GM04504 (cell line): ENCODE measurements around the gene UST.
A peak's percentile ranks its signal among the peaks of the same experiment; 100 is the strongest.
"Not testable (repeated sequence)": the region's sequence is repeated elsewhere in the genome, so short reads cannot be mapped to it uniquely, and the experiment has no call there.

Experiments used
- DNase-seq: peaks from one replicate; pipeline ENCODE4 v3.0.0-alpha.2; 2012; ENCODE audit warnings: low read depth

The UST gene

DNA sequence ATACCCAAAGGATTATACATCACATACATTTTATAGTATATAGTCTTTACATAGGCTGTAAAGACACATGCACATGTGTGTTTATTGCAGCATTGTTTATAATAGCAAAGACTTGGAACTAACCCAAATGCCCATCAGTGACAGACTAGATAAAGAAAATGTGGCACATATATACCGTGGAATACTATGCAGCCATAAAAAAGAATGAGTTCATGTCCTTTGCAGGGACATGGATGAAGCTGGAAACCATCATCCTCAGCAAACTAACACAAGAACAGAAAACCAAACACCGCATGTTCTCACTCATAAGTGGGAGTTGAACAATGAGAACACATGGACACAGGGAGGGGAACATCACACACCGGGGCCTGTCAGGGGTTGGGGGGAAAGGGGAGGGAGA is 231.5 kb downstream of the UST start:
- not testable (repeated sequence) for DNase-seq

DNA sequence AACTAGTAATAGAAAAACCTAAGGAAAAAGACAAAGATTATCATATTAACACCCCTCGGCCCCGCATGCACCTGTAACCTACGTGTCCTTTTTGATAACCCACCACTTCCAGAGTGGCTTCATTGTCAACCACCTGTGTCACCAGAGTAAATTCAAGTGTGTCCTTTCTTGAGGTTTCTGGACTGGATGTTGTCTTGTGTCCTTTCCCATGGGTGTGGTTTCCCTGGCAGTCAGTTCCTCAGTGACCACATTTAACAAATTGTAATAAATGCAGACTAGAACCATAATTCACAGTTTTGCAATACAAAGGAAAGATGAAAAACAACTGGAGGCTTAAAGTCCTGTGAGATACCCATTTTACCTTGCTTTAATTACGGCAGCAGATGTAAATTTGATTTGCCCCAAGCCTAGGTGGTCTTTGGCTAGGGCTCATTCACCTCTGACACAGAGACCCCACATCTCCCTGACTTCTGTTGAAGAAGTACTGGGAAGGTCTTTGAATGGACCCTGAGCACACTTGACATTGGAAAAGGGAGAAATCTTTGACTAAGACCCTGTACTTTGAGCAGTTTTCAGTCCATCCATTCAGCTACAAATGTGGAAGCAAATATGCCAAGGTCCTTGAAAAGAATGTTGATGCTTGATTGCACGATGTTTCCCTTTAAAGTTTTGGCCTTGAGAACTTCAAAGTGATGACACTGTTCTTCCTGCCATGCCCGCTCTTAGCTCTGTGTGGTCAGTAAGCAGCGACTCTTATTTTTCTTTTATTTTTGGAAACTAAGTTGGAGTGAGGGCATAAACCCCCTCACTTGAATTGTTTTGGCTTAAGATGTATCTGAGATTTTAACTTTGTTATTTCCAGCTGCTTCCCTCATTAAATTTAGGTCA is 232.4 kb downstream of the UST start:
- no peak for DNase-seq

DNA sequence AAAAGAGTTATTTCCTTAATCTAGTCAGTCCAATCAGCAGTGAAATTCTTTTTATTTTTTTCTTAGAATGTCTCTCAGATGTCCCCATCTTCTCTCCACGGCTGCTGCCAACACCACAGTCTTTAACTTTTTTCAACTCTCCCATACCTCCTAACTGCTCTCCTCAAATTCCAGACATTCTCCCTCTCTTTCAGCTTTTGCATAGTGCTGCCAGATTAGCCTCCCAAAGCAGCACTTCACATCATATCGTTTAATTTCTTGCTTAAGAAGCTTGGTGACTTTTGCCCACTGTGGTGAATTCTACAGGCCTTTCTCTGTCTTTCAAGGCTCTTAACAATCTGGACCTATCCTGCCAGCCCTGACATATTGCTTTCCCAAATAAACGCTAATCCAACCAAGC is 233.4 kb downstream of the UST start:
- DNase-seq: no peak

DNA sequence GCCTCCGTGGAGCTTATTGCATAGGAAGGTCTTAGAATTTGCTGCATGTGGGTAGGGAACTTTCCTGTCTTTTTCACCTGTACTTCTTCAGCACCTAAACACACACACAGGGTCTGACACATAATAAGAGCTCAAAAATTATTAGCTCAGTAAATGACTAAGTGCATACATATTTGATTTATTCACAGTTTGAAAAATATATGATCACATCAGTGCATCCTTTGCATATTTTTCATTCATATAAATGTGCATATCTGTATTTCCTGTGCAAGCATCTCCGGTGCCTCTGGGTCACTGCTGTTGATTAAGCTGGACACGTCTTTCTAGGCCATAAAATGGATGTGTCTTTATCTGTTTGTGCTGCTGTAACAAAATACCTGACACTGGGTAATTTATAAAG is 234.7 kb downstream of the UST start:
- DNase-seq: no peak

DNA sequence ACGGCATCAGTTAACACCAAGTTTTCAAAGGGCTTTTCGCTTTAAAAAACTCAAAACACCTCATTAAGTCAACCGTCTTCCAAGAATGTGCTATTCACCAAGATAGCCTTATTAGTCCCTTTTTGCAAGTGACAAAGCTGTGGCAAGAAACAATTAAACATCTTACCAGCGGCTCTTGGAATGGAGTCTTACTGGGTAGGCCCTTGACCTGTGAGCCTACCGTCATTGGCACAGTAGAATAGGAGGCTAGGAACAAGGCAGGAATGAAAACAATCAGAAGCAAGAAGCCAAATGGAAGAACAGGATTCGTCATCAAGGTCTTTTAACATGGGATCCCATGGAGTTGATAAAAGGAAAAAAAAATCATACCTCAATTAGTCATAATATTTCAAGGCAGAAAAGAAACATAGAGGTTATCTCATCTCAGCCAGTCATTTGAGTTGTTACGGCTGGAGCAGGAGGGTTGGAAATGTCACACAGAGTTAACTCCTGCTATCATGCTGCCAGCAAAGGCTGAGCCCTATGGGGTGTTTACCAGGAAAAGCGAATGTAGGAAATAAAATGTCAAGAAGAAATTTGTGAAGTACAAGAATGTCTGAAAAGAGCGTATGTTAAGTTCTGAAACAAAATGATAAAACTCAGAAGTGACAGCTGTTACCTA is 236.4 kb downstream of the UST start:
- DNase-seq: no peak

DNA sequence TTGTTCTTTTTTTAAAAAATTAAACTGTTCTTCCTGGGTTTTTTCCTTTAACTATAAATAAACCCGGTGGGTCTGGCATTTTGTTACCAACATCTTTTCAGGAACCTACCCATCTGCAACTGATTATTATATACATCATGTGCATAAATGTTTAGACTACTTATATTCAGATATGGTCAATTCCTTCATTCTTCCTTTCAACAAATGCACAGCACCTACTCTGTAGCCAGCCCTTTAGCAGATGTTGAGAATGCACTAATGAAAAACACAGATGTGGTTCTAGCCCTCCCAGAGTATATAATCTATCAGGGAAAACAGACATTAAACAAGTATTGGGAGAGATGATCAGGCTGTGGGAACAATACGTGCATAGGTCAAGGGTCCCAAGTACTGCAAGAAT is 237.1 kb downstream of the UST start:
- DNase-seq: no peak

DNA sequence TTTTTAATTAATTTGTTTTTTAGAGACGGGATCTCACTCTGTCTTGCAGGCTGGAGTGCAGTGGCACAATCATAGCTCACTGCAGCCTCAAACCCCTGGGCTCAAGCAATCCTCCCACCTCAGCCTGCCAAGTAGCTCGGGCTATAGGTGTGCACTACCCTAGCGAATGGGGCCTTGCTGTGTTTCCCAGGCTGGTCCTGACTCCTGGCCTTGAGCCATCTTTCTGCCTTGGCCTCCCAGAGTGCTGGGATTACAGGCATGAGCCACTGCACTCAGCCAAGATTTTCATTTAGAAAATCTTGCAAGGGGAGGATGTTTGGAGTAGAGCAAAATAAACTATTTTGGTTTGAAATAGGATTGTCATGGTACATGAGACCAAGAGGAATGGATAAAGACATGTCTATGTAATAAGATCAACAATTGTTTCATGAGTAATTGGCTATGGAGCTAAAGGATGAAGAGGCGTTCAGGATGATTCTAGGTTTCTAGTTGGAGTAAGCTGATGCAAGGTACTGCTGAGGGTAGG is 237.8 kb downstream of the UST start:
- DNase-seq: no peak

DNA sequence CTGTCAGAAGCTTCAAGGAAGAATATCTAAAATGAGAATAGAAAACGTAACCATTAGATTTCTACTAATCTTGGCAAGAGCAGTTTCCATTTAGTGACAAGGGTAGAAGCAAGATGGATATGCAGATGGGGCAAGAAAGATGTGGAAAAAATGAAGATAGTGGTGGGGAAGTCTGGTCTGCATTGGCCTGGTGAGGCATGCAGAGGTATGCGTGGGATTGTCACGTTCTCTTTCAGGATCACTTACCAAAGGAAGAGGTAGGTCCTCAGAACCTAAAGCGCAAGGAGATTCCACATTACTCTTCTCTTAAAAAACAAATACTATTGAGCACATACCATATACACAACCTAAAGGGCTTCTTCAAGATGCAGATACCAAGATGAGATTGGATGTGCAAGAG is 238.7 kb downstream of the UST start:
- DNase-seq: no peak

DNA sequence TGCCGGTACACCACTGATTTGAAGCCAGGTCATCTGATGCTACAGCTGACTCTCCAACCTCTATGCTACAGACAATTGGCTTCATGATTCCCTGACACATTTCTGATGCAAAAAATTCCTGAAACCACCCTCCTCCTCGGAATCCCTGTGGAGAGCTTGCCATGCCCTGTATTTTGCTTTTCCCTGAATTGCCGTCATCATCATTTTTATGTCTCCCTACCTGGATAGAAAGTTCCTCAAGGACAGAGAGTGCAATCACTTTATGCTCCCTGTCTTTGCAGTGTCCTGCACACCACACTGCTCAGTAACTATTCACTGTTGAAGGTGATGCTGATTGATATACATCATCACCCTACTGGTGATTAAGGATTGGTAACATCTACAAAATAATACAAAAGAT is 239.8 kb downstream of the UST start:
- DNase-seq: no peak

DNA sequence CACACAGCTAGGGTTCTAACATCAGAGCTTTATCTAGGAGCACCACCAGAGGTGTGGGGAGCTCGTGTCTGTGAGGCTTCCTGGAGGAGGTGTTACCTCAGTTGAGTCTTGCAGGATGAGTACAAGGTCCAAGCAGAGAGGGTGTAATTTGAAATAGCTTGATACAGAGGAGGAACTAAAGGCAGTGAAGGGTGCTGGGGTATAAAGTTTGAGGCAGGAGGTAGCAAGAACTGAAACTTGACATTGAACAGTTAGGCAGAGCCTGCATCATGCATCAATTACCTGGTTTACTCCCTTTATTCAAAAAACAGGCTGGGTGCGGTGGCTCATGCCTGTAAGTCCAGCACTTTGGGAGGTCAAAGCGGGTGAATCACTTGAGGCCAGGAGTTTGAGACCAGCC is 241.2 kb downstream of the UST start:
- no peak for DNase-seq

DNA sequence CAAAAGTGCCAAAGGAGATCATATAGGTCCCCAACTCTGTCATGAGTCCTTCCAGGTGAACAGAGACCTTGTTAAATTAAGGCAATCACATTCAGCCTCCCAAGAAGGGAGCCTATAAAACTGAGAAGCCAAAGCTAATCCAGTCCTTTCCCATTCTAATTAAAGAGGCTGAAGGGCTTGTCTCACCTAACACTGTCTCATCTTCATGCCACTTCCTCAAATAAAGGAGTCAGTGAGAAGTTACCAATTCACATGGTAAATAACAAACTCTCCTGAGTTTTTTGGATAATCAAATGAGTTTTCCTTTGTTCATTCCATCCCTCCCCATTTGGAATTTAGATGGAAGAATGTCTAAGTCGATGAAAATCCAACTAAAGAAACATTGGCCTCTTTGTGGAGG is 242.8 kb downstream of the UST start:
- DNase-seq: no peak

DNA sequence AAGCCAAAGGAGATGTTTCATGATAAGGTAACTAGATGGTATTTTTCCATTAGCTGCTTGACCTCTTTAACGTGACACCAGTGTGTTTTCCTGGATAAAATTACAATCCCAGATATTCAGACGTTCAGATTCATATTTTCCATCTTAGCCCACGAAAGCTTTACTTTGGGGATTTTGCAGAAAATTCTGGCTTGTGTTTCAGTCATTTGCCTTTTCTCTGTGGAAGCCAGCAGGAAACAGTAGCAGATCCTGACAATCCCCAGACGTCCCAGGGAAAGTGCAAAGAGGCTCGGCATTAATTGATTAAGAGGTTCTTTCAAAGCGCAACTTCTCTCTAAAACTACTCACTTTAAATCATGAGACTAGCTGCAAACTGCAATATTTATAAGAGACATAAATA is 243.6 kb downstream of the UST start:
- DNase-seq: no peak

DNA sequence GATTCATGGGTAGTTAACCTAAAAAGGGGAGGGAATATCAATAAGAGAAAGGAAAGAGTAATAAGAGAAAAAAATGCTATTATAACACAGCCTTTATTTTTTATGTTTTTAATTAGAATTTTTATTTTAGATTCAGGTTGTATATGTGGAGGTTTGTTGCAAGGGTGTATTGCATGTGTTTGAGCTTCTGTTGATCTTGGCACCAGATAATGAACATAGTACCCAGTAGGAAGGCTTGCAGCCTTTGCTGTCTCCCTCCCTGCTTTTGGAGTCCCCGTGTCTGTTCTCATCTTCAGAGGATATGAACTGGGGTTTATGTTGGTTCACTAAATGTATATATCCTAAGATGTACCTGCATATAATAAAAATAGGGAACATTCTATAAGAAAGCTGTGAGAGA is 250.0 kb downstream of the UST start:
- no peak for DNase-seq

DNA sequence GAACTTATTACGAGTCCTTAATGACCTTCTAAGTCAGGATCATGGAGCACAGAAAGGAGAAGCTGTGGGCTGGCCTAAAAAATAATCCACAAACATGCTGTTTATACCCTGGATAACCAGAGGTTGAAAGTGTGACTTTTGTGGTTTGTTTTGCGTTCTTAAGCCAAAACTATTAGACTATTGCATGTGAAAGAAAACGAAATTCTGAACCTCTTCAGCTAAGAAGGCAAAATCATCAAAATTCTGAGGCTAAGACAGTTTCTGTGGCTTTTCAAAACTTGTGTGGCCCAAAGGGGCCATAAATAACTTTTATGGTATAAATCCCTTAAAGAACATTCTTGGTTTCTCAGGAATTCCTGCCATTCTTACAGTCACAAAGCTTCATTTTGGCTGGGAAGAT is 251.0 kb downstream of the UST start:
- peak; percentile 91 for DNase-seq

DNA sequence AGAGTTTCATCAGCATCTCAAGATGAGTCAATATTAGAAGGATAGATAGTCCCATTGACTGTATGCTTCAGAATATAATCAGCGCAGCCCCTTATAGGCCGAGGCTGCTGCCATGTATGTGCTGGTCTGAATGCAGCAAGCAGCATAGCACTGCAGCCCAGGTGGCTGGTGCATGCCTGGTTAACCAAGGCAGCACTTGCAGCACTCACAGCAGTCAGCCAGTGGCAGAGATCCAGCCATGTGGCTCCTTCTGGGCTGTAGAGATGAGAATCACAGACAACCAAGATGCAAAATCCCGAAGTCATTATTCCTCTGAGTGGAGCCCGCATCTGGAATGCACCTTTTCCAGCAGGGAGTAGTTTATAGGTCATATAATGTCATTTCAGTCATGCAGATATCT is 251.9 kb downstream of the UST start:
- DNase-seq: peak; percentile 46

DNA sequence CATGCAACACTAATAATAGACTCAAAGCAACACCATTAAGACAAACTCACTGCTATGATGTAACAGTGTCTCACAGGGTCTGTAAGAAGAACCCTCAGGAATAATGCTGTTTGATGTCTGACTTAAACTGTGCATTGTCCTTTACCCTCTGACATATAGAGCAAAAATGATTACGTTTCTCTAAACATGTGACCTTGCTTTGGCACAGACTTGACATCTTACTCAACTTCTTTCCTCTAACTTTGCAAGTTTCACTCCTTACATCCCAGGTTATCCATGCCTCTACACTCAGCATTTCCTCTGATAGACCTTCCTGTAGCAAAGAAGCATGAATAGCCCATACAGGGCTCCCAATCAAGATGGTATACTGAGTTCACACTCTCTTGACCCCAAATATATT is 252.7 kb downstream of the UST start:
- DNase-seq: no peak

DNA sequence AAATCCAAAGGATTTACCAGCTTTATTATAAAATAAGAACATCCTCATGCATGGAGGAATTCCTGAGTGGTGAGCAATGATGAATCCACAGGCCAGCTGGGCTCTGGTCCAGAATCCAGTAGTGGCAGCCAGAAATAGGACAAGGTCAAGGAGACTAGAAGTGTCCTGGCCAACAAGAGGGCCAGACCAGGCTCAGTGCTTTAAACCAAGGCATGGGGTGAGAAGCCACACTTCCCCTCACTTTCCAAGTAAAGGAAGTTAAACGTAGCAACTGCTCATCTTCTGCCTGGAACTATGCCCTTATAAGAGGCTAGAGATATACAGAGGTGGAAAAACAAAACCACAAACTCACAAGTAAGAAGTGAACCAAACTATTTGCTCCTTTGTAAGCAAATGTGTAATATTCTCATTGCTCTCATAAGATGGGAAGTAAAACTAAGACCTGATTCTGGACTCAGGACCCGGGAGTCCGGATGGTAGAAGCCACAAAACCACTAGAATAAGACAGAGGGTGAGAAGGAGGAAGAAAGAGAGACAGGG is 253.2 kb downstream of the UST start:
- peak; percentile 69 for DNase-seq

DNA sequence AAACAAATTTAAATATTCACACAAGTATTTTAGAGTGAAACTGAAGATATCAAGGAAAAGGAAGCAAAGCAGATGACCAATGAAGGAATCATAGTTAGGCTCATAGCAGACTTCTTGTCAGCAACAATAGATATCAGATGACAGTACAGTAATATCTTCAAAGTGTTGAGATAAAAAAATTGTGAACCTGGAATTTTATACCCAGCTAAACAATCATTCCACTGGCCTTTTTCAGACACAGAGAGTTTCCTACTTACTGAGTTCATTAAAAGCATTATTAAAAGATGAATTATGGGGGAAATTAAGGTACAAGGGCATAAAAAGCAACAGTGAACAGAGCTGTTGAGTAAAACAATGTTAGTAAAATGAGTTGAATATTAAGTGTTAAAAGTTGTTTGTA is 254.6 kb downstream of the UST start:
- DNase-seq: no peak

DNA sequence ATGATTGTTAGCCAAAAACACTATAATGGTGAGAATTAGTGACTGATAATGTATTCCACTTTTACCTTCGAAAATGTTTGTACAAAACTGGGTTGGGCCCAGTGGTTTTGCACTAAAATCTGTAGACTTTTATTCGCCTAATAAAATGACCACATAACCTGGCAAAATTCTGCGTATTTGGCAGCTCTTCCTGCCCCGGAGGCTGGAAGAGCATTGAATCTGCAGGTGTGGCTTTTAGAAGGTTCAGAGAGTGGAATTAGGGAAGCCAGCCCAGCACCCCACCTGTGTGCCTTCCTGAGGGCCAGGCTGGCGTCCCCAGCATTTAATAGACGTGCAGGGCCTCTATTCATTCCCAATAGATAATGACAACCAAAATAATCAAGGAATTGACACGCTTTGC is 256.7 kb downstream of the UST start:
- no peak for DNase-seq

DNA sequence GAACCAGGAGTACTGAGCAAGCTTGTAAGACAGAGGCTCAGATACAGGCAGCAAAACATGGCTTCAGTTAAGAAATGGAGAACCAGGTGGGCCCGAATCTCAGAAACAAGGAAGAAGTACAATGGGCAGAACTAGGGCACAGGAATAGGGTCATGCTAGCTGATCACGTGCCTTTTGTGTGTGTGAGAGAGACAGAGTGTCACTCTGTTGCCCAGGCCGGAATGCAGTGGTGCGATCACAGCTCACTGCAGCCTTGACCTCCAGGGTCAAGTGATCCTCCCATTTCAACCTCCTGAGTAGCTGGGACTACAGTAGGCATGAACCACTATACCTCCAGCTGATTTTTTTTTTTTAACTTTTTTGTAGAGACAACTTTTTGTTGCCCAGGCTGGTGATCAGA is 257.8 kb downstream of the UST start:
- no peak for DNase-seq

DNA sequence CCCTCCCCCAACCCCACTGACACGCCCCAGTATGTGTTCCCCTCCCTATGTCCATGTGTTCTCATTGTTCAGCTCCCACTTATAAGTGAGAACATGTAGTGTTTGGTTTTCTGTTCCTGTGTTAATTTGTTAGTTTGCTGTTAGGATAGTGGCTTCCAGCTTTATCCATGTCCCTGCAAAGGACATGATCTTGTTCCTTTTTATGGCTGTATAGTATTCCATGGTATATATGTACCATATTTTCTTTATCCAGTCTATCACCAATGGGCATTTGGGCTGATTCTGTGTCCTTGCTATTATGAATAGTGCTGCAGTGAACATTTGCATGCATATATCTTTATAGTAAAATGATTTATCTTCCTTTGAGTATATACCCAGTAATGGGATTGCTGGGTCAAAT is 259.4 kb downstream of the UST start:
- not testable (repeated sequence) for DNase-seq

DNA sequence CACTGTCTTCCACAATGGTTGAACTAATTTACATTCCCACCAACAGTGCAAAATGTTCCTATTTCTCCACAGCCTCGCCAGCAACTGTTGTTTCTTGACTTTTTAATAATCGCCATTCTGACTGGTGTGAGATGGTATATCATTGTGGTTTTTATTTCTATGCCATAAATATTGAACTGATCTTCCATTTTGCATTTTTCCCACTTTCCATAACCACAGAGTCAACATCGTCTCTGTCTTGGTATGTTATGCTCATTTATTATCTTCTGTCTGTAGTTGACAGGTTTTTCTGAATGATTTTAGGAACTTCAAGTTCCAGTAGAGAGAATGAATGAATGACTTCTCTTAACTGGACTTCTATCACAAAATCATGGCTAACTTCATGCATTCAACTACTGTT is 259.8 kb downstream of the UST start:
- DNase-seq: no peak

DNA sequence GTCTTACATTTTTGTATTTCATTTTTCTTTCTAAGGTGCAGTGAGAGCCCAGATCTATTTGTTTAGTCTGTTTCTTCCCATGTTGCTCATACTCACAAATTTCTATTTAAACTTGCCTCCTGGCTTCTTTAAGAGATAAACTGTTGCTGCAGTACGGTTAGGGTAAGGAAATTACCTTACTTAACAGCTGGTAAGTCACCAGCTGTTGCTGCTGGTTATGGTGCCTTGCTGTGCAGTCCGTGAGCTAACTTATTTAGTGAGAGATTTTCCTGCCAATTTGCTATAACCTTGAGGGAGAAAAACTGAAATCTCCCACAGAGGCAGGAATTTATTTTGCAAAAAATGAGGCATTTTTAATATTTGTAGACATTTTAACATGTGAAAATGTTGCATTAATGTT is 261.0 kb downstream of the UST start:
- DNase-seq: no peak
